Measurements from ENCODE around the gene ARHGEF26.

ARHGEF26 gene

GRCh38 chr3:154193000-154193615, 71.9 kb downstream of the ARHGEF26 start:
- Histone ChIP-seq H3K36me3 (ENCODE audit: control insufficient read depth, insufficient read depth, low read length) (no peaks in the 10 kb centered on the region), H3K27me3 (replicated peaks; ENCODE audit: control insufficient read depth, insufficient read depth, low read length) (no peaks in the 10 kb centered on the region; the same call in 1 of the 2 replicates), H3K4me3 (replicated peaks; ENCODE audit: low read depth, low read length) (no peak overlapping the region)
- TF ChIP-seq CTCF (IDR thresholded peaks at IDR 0.05; ENCODE audit: insufficient read depth, low read length, poor library complexity, severe bottlenecking): no peak
- DNase-seq (ENCODE audit: extremely low read depth, insufficient read length): no peak

GRCh38 chr3:154194877-154195276, 73.7 kb downstream of the ARHGEF26 start:
- TF ChIP-seq CTCF (IDR thresholded peaks at IDR 0.05; ENCODE audit: insufficient read depth, low read length, poor library complexity, severe bottlenecking): no peak
- no peak overlapping the region for H3K4me3 ChIP-seq (replicated peaks; ENCODE audit: low read depth, low read length)
- no peak for DNase-seq (ENCODE audit: extremely low read depth, insufficient read length)
- no peaks in the 10 kb centered on the region for H3K36me3 ChIP-seq (ENCODE audit: control insufficient read depth, insufficient read depth, low read length)
- no peaks in the 10 kb centered on the region; the same call in 1 of the 2 replicates for H3K27me3 ChIP-seq (replicated peaks; ENCODE audit: control insufficient read depth, insufficient read depth, low read length)

GRCh38 chr3:154195620-154196356, 74.6 kb downstream of the ARHGEF26 start:
- no peaks in the 10 kb centered on the region; the same call in 1 of the 2 replicates for H3K27me3 ChIP-seq (replicated peaks; ENCODE audit: control insufficient read depth, insufficient read depth, low read length)
- no peaks in the 10 kb centered on the region for H3K36me3 ChIP-seq (ENCODE audit: control insufficient read depth, insufficient read depth, low read length)
- no peak for TF ChIP-seq CTCF (IDR thresholded peaks at IDR 0.05; ENCODE audit: insufficient read depth, low read length, poor library complexity, severe bottlenecking)
- no peak overlapping the region for H3K4me3 ChIP-seq (replicated peaks; ENCODE audit: low read depth, low read length)
- no peak for DNase-seq (ENCODE audit: extremely low read depth, insufficient read length)

- Histone ChIP-seq H3K4me3 (replicated peaks; ENCODE audit: low read depth, low read length) (no peak overlapping the region), H3K36me3 (ENCODE audit: control insufficient read depth, insufficient read depth, low read length) (no peaks in the 10 kb centered on the region), H3K27me3 (replicated peaks; ENCODE audit: control insufficient read depth, insufficient read depth, low read length) (no peaks in the 10 kb centered on the region; the same call in 1 of the 2 replicates)
- TF ChIP-seq CTCF (IDR thresholded peaks at IDR 0.05; ENCODE audit: insufficient read depth, low read length, poor library complexity, severe bottlenecking): no peak
- DNase-seq (ENCODE audit: extremely low read depth, insufficient read length): no peak
These were observed 76.6 kb downstream of the ARHGEF26 start for GRCh38 chr3:154197751-154198150.

- H3K4me3 ChIP-seq (replicated peaks; ENCODE audit: low read depth, low read length): no peak overlapping the region
- no peaks in the 10 kb centered on the region for H3K27me3 ChIP-seq (replicated peaks; ENCODE audit: control insufficient read depth, insufficient read depth, low read length)
- TF ChIP-seq CTCF (IDR thresholded peaks at IDR 0.05; ENCODE audit: insufficient read depth, low read length, poor library complexity, severe bottlenecking): no peak
- H3K36me3 ChIP-seq (ENCODE audit: control insufficient read depth, insufficient read depth, low read length): no peaks in the 10 kb centered on the region
- DNase-seq (ENCODE audit: extremely low read depth, insufficient read length): no peak
These were observed 88.3 kb downstream of the ARHGEF26 start for GRCh38 chr3:154209499-154209898.
